Uterus (tissue), 2 donors: ENCODE data around the gene ZNF526.

Source experiments
- CTCF ChIP-seq, 4 experiments: fragments of 200-600 bp in 2 of 4; fragments of 450-650 bp in 2 of 4; sonication (generic) in 2 of 4; IDR thresholded peaks; one replicate each; pipeline ENCODE4 v1.5.1; 2016 to 2019; ENCODE audit warnings: antibody characterized with exemption in 4 of 4, mild to moderate bottlenecking in 2 of 4, moderate library complexity in 1 of 4
- POLR2A ChIP-seq, 2 donors: fragments of 450-650 bp; IDR thresholded peaks; one replicate each; pipeline ENCODE4 v1.6.1; 2016; ENCODE audit warnings: antibody characterized with exemption in 2 of 2, mild to moderate bottlenecking in 1 of 2, moderate library complexity in 1 of 2

DNA sequence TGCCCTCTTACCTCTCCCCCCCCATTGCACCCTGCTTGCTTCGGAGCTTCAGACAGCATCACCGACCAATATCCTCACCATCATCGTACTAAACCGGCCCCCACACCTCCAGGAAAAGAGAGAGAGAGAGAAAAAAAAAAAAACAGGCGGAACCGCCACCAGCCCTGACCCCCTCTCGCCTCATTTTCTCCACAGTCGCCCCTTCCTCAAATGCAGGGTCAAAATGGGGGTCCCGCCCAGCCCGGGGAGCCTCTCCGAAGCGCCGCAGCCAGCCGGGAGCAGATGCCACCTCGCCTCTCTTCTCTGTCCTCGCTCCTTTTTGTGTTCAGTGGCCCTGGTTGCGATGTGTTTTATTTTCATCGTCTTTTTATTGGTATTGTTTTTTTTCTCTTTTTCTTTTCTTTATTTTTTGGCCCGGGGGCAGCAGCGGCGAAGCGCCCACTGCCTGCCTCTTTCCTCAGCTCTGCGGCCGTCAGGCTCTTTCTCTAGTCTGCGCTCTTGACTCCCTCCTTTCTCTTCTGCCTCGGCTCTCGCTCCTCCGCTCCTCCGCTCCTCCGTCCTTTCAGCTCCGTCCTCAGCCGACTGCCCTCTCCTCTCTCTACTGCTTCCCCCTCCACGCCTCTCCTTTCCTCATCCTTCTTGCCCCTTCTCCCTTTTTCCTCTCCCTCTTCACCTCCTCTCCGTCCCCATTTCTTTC lies 44.0 kb upstream of the ZNF526 start:
- TF ChIP-seq CTCF (IDR thresholded peaks at IDR 0.05) (no peak), POLR2A (IDR thresholded peaks at IDR 0.05) (no peak)
